Hindlimb muscle (tissue), 1 donor: Measurements from ENCODE around the gene ADGRE3. TPM values are rescaled to one million over a fixed set of nuclear protein-coding genes. Genes with fewer than 3 reads are reported as not detected.
"Not testable (repeated sequence)": the region's sequence is repeated elsewhere in the genome, so short reads cannot be mapped to it uniquely, and the experiment has no call there.

Experiments used
- DNase-seq: peaks from one replicate; pipeline ENCODE4 v3.0.0-alpha.2; 2013
- polyA plus RNA-seq: library from polyadenylated mRNA; unstranded; fragments of 120-200 nt; gene quantifications from one replicate; pipeline ENCODE4 v1.2.1, GENCODE V29; 2013; ENCODE audit not compliant: insufficient read length

Gene ADGRE3
- polyA plus RNA-seq, 1 donor: not detected

- DNase-seq: no peak
Observed at GRCh38 chr19:14595558-14595957, 79.1 kb downstream of the ADGRE3 start.

DNA sequence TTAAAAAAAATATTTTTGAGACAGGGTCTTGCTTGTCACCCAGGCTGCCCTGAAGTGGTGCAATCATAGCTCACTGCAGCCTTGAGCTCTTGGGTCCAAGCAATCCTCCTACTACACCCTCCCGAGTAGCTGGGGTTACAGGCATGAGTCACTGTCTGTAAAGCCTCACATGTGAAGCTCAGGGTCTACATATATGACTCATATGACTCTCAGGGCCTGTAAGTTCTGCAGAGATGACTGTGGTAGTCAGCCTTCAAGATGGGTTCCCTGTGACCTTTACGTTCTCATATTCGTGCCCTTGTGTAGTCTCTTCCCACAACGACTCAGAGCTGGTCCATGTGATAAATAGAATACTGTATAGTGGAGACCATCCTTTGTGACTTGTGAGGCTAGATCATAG, 85.2 kb downstream of the ADGRE3 start:
- DNase-seq: not testable (repeated sequence)

- not testable (repeated sequence) for DNase-seq
Observed at GRCh38 chr19:14585187-14585586, 89.5 kb downstream of the ADGRE3 start.

GRCh38 chr19:14584372-14584771, 90.3 kb downstream of the ADGRE3 start:
- DNase-seq: not testable (repeated sequence)

- no peak for DNase-seq
Observed at GRCh38 chr19:14582894-14583340, 91.7 kb downstream of the ADGRE3 start, which contains the start of gene CLEC17A. Gene CLEC17A, plus strand, starts transcription at chr19:14583084. Its CDS starts 77 bp downstream, at chr19:14583161.

DNA sequence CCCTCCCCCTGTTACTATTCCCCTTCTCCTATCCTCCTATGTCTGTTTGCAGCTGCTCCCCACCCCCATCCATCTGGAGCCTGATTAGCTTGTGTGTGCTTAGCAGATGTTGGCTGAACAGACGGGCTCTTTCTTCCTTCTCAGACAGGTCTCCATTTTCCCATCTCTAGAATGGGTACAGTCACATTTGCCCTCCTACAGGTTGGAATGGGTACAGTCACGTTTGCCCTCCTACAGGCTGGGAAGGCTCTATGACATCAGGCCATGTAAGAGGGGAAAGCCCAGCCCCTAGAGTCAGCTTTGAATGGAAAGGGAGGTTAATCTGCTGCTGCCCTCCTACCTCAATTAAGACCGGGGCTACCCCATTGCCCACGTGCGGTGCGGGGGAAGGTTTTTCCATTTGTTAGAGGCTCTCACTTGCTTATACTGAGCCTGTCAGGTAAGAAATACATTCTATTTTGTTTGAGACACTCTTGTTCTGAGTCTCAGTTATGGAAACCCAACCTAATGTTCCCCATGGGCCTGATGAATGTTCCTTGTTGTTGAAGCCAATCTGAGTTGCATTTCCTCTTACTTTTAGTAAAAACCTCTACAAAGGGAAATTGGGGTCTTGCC, 93.9 kb downstream of the ADGRE3 start:
- no peak for DNase-seq

- no peak for DNase-seq
Observed at GRCh38 chr19:14577885-14578427, 96.7 kb downstream of the ADGRE3 start.

GRCh38 chr19:14577264-14577663, 97.4 kb downstream of the ADGRE3 start:
- DNase-seq: no peak

DNA sequence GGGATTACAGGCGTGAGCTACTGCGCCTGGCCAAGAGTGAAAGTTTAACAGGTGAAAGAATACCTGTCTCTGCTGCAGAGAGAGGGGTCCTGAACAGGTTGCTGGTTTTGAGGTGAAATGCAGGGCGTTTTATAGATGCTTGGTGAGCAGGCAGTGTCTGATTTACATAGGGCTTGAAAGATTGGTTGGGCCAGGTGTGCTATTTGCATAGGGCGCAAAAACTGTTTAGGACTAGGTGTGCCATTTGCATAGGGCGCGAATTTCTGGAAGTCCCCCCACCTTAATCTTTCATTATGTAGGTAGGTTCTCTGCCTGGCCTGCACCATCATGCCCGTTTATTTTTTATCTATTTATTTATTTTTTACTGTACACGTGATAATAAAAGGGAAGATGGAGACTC, 98.3 kb downstream of the ADGRE3 start:
- no peak for DNase-seq

DNA sequence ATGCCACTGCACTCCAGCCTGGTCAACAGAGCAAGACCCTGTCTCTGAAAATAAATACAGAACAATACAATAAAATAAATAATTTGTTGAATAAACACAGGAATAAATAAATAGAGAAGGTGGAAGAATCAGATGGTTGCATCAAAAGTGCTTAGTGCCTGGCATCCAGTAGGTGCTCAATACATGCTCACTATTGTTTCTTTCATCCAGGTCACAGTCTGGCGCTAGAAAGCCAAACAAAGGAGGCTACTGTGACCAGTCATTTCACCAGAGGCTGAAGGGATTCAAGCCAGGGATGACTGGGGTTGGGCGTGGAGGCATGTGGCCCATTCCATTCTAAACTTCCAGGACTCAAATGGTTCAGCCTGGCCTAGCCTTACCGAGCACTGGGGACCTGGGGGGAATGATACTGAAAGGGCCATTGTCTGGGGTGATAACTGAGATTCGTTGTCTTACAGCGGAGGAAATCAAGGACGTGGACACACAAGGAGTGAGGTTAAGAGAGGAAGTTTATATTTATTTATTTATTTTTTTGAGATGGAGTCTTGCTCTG, 99.1 kb downstream of the ADGRE3 start:
- DNase-seq: no peak

DNA sequence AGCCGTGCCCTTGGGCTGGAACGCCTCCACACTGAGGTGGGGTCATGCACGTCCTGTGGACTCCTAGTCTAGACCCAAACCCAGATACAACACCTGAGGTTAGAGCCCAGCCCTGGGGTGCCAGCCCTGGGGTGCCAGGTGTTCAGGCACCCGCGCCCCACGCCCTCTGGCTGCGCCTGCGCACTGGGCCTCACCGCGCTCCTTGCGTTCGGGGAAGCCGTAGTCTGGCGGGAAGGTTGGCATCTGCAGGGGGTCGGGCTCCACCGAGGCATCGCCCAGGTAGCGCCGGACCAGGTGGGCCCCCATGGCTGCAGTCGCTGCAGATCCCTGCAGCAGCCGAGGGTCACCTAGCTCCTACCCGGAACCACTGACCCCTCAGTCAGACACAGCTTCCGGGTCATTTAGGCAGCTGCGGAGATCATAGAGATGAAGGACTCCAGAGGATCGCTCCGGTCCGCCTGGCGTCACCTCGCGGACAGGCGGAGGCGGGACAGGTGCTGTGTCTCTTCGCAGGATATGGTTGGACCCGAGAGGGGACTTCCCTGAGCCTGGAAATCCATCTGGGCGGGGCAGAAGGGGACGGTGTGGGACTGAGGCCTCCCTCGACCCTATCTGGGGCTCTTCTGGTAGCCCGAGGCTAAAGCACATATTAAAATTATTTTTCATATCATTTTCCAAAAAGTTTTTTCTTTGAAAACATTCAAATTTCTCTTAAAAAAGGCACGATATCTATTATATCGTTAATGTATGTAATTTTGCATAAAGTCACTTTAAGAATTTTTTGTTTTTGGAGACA, 102.8 kb downstream of the ADGRE3 start, which contains the start of gene NDUFB7:
Gene NDUFB7, minus strand, starts transcription at position 372 of the 796 bp plus-strand sequence. Its CDS starts 66 bp downstream, at position 306.
- DNase-seq: peak; percentile 93

GRCh38 chr19:14570864-14571527, 103.6 kb downstream of the ADGRE3 start:
- no peak for DNase-seq

Other genes starting within 250 kb of the ADGRE3 start
- gene PKN1, start 241.5 kb downstream of the ADGRE3 start, polyA plus RNA-seq: 83.6 TPM
- not detected for gene PTGER1, start 199.5 kb downstream of the ADGRE3 start, polyA plus RNA-seq
- 49.8 TPM for gene GIPC1, start 178.7 kb downstream of the ADGRE3 start, polyA plus RNA-seq
- gene DNAJB1, start 156.4 kb downstream of the ADGRE3 start, polyA plus RNA-seq: 84.5 TPM
- gene TECR, start 145.2 kb downstream of the ADGRE3 start, polyA plus RNA-seq: 155 TPM
- 149 TPM for gene NDUFB7, start 102.8 kb downstream of the ADGRE3 start, polyA plus RNA-seq
- not detected for gene CLEC17A, start 91.8 kb downstream of the ADGRE3 start, polyA plus RNA-seq
- gene ZNF333, start 15.2 kb upstream of the ADGRE3 start, polyA plus RNA-seq: 22.5 TPM
- 1.4 TPM for gene ADGRE2, start 103.7 kb upstream of the ADGRE3 start, polyA plus RNA-seq
- not detected for gene OR7A5, start 160.3 kb upstream of the ADGRE3 start, polyA plus RNA-seq
- gene OR7C1, start 160.3 kb upstream of the ADGRE3 start, polyA plus RNA-seq: 0.18 TPM
- not detected for gene OR7A10, start 174.1 kb upstream of the ADGRE3 start, polyA plus RNA-seq
- gene OR7A17, start 211.3 kb upstream of the ADGRE3 start, polyA plus RNA-seq: not detected